ENCODE results near the gene MCF2L.

Gene MCF2L

DNA sequence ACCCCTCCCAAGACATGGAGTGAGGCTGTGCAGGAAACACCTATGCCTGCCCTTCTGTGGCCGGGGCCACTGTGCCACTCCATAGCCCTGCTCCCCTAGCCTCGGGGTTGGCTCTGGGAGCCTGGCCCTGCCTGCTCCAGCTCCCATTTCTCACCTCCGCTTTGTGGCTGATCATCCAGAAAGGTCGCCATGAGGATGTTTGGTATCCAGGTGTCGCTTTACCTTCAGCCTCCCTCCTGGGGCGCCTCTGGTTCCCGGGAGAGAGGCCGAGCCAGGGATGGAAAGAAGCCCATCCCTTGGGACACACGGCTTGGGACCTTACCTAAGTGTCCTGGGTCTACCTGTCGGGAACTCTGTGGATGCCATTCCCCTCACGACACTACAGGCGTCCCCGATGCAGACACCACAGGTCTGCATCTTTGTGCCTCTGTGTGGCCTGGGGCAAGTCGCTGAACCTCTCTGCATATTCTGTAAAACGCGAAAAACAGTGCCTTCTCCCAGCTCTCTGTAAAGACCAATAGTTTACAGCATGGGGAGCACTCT lies 3.4 kb upstream of the MCF2L start:
- DNase-seq, result no peak

- no peak for DNase-seq
Measured at GRCh38 chr13:112966776-112967175, 2.2 kb upstream of the MCF2L start.

DNA sequence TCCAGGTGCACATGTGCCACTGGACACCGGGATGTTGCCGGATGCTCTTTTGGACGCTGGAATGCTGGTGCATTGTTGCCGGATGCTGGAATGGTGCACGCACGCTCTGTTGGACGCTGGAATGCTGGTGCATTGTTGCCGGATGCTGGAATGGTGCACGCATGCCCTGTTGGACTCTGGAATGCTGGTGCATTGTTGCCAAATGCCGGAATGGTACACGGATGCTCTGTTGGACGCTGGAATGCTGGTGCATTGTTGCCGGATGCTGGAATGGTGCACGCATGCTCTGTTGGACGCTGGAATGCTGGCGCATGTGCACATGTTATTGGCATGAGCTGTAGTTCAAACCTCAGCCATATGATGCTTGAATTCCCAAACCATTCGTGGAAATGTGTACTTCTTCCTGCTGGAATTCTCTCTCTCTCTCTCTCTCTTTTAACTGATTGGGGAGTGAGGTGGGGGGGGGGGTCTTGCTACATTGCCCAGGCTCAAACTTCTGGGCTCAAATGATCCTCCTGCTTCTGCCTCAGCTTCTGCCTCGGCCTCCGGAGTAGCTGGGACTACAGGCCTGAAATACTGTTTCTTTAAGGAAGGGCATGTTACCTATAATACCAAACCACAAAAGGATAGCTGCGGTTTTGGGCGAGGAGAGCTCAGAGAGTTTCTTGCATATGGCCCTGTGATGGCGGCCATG lies 1.2 kb upstream of the MCF2L start:
- no peak for DNase-seq

GRCh38 chr13:112968380-112968909 lies 569 bp upstream of the MCF2L start:
- no peak for DNase-seq

- no peak for DNase-seq
Measured at GRCh38 chr13:112969692-112970338, 801 bp downstream of the MCF2L start.

DNA sequence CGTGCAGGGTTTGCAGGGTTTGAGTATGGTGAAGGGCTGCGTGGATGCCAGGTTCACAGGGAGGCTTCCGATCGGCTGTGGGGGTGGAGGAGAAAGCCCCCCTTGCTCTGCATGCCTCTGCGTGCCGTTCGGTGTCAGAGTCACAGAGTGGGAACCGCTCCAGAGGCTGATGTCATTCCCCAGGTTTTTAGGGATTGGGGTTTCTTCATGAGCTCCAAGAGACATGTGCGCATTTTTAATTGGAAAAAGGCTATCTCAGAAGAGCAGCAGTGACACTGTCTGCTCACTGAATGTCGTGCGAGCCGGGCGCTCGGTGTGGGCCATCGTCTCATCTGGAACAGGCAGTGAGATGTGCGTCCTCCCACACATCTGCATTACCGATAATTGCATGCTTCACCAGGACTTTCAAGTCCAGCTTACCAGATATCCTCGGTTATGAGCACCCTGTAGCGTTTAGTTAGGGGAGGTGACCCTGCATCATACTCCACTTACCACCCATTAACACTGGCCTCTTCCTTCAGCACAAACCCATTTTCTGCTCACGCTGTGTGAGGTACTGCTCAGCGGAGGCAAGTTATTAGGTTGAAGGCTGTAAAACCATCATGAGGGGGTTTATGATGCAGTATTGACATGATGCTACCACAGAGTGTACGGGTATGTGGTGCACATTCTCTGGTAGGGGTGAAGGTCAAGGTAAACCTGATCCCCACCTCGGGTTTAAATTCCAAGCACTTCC lies 1.7 kb downstream of the MCF2L start:
- DNase-seq, result no peak

DNA sequence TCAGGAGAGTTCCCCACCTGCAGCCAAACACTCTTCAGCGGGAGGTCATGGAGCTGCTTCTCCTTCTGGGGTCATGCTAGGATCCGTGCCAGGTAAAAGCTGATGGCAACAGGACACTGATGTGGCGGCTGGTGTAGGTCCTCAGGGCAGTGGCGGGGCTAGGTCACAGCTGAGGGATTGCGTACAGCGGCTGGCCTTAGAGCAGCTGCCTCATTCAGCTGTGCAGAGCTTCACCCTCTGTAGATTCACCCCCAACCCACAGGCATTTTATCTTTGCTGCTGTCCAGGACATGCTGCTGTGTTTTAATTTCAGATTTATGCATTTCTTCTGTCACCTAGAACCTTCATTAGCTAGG lies 2.3 kb downstream of the MCF2L start:
- no peak for DNase-seq

GRCh38 chr13:112972258-112972657 lies 3.2 kb downstream of the MCF2L start:
- DNase-seq, result no peak

DNA sequence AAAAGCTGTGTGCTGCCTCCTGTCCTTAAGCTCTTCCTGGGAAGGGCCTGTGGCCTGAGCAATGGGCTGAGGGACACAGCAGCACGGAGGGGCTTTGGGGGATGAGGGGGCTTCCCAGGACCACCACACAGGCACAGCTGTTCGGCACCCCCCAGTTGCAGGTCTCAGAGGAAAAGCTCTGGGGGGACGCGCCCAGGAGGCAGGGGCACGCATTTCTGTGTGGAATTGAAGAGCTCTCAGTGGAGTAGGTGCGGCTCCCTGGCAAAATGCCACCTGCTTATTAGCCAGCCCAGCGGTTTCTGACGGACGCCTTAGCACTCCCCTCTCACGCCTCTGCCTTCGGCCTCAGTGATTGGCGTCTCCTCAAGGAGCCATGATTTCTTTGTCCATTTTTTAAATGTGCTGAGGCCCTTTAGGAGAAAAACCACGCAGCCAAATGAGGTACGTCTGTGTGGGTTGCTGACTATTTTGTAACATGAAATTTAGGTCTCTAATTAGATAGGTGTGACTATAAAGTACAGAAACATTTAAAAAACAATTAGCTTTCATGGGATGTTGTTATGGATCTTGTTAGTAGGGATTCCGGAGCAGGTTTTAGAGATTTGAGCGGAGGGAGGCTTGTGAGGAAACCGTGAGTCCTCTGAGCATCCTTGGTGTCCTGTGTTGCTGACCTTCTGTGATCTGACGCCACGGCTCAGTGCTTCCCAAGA lies 4.0 kb downstream of the MCF2L start:
- DNase-seq, result no peak

DNA sequence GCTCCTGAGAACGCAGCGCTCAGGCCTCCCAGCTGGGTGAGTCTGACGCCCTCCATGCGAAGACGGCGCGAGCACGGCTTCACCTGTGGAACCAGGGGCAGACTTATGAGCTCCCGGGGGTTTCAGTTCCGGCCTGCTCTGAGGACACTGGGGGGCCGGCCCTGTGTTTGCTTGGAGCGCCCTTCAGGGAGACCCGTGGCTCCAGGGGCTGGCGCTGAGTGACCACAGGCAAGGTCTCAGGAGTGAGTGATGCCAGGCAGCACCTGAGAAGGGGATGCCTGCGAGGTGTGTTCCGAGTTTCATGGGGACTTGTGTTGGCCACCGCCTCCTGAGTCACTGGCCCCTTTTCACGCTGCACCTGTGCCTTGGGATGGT lies 4.5 kb downstream of the MCF2L start:
- DNase-seq, result no peak

- no peak for DNase-seq
Measured at GRCh38 chr13:112974125-112974524, 5.1 kb downstream of the MCF2L start.

DNA sequence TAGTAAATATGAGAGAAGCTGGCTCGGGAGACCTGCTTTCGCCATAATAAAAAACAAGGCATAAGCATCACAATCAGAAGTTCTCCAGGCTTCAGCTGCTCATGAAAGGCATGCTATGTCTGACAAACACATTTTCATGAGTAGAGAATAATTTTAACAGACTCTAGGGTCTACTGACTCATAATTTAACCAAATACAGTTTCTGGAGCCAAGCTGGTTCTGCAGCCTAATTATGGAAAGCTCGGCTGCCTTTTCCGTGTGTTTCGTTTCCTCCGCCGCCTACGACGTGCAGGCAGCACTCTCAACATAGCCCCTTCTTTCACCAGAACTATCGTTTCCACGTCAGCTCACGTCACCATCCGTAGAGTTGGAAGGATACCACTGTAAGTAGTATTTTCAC lies 5.7 kb downstream of the MCF2L start:
- no peak for DNase-seq

- no peak for DNase-seq
Measured at GRCh38 chr13:112975401-112975939, 6.5 kb downstream of the MCF2L start.

- DNase-seq, result no peak
Measured at GRCh38 chr13:112976526-112976925, 7.5 kb downstream of the MCF2L start.

DNA sequence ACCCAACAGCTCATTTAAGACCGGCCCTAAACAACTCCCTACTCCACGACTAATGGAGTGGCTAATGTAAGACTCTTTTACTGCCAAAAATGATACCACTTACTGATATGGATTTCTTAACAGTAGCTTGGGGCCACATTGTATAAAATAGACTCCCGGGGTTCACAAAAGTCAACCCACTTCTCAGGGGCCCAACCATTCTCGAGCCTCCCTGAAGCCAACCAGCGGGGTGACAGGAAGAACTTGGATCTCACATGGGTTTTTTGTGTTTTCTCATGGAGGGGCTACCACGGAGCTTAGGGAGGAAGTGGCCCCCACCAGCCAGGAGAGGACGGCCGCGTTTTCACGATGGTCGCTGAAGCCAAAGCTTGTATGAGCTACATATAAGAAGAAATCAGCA lies 8.1 kb downstream of the MCF2L start:
- no peak for DNase-seq

DNA sequence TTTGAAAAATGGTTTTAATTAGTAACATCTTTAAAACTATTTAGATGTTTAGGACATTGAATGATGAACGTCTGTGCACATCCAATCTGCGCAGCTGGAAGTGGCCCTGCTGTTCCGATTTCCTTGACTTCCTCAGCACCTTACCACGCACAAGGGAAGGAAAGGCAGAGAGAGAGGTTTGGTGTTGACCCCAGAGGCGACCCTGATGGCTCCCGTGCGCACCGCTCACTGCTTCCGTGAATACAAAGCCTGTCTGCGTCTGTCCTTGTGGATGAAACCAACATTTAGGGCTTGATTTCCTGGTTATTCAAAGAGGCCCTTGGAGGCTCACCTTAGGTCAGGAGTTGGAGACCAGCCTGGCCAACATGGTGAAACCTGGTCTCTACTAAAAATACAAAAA lies 8.5 kb downstream of the MCF2L start:
- no peak for DNase-seq

DNA sequence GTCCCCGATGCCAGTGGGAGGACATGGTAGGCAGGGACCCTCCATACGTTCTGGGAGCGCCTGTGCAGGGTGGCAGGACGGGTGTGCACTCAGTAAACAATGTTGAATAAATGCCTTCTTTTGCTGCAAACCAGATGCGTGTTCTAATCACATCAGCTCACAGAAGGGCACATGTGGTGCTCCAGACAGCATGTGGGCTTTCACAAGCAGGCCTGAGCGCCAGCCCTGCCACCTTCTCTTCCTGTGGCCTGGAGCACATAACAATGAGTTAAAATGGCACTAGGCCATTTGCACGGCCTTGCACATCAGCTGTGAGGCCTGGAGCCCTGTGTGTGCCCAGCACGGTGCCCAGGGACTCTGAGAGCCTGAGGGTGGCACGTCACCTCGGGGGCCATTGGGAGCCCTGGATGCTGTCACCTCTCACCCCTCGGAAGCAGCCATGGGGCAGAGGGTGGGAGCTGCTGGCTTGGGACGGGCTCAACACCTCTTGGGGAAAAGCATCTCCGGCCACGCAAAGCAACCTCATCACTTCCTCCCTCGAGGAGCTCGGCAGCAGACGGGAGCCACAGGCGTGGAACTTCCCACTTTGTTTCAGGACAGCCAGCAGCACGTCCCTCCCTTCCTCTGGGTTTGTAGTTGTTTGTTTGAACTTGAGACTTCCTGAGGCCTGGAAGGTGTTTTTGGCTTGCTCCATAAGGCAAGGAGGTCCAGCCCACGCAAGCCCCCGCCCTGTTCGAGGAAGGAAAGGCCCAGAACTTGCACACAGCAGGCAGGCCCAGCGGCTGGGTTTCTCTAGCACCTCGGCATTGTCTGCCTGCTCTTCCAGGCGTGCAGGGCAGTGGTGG lies 9.8 kb downstream of the MCF2L start:
- DNase-seq, result no peak

GRCh38 chr13:112979406-112979902 lies 10.4 kb downstream of the MCF2L start:
- no peak for DNase-seq

DNA sequence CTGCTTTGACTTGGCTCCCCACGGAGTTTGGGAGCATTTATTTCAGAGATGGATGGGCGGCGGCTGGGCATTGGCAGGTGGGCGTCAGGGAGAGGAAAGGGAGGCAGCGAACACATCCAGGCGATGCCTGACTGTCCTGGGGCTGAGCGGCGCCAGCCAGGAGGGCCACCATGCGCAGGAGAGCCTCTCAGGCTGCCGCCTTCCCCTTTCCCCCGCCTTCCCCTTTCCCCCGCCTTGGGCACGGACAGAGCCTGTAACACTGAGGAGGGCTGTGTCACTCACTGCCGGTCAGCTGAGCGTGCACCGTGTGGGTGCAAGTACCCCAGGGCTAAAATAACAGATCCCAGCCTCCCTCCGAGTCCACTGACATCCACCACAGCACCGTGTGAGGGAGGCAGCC lies 11.4 kb downstream of the MCF2L start:
- DNase-seq, result peak in 1 of 2 donors; percentile 37

- no peak for DNase-seq
Measured at GRCh38 chr13:112981451-112981850, 12.4 kb downstream of the MCF2L start.

DNA sequence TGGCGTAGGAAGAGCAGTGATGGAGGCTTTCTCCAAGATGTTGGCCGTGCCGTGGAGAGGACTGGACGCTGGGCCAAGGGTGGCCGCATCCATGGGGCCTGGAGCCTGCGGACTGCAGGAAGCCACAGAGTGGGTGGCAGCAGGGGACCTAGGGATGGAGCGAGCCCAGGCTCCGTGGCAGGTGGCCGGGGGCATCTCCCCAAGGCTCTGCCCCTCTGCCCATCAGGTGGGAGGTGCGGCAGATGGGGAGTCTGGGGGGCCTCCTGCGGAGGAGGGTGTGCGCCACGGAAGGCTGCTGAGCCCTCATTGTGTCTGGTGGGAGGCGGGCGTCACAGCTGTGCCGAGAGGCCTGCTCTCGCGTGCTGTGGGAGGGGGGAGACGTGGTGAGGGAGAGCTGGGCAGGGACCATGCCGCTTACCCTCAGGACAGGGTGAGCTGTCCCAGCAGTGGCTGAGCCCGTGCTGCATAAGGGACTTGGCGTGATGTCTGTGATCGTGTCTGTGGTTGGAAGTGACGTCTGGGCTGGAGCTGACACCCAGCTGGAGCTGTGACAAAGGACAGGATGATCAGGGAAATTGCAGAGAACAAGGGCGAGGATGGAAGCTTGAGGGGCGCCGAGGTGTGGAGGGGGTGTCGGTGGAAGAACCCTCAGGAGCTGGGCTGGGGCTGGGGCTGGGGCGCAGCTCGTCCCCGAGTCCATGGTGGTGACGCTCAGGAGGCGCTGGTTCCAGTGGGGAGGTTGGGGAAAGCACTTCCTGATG lies 13.4 kb downstream of the MCF2L start:
- no peak for DNase-seq

Data from bone marrow (tissue), 2 donors.